ENCODE results near the gene FARS2. TPM values are rescaled to one million over a fixed set of nuclear protein-coding genes. Genes with fewer than 3 reads are reported as not detected.

FARS2 gene
- total and polyA plus RNA-seq, 2 donors (not counting 3 experiments of a cell fraction or from before 2014, with no cell fraction given) = 20.2 to 20.5 TPM

GRCh38 chr6:5517796-5518195 is 256.5 kb downstream of the FARS2 start:
- Histone ChIP-seq H3K9me3 (replicated peaks; ENCODE audit: control insufficient read depth, insufficient read depth, low read length) (no peaks in the 10 kb centered on the region), H3K79me2 (ENCODE audit: control insufficient read depth, insufficient read depth, low read length) (no peaks in the 10 kb centered on the region), H3K4me1 (ENCODE audit: control insufficient read depth, extremely low read depth, insufficient read depth, low read length) (no peaks in the 10 kb centered on the region), H3K27me3 (ENCODE audit: control insufficient read depth in 2 of 2, insufficient read depth in 2 of 2, low read length in 2 of 2) (no peaks in the 10 kb centered on the region), H3K27ac (ENCODE audit: insufficient read depth, low read depth, low read length) (no peak overlapping the region), H3K36me3 (ENCODE audit: control insufficient read depth in 2 of 2, extremely low read depth in 1 of 2, insufficient read depth in 2 of 2, low read length in 2 of 2) (no peaks in the 10 kb centered on the region), H3K9me1 (replicated peaks; ENCODE audit: control insufficient read depth, extremely low read depth, insufficient read depth, low read length) (no peaks in the 10 kb centered on the region), H4K20me1 (replicated peaks; ENCODE audit: control insufficient read depth, extremely low read depth, insufficient read depth, low read length) (no peaks in the 10 kb centered on the region), H2AFZ (ENCODE audit: low read depth, low read length) (no peak overlapping the region), H3K9ac (replicated peaks; ENCODE audit: extremely low read depth, insufficient read depth, low read length) (no peak overlapping the region), H3K4me2 (ENCODE audit: insufficient read depth, low read length) (no peak overlapping the region), H3K4me3 (replicated peaks in 1 of 3; ENCODE audit: insufficient read depth in 1 of 3, low read depth in 1 of 3, low read length in 3 of 3) (no peak overlapping the region)
- intact Hi-C loops (cut with micrococcal nuclease) (no loop called here), dilution Hi-C loops (cut with MboI; ENCODE audit: extremely low pct_ligation_motif_present, low sequenced_read_pairs) (no loop called here)
- TF ChIP-seq CTCF (IDR thresholded peaks at IDR 0.05; ENCODE audit: extremely low read depth in 1 of 2, insufficient read depth in 1 of 2, low read depth in 1 of 2, low read length in 2 of 2) (no peak), JUN (IDR thresholded peaks at IDR 0.05; ENCODE audit: borderline replicate concordance, insufficient read depth, insufficient read length, low read depth) (no peak), GATA2 (IDR thresholded peaks at IDR 0.05; ENCODE audit: insufficient read depth, insufficient read length, low read depth, low read length) (no peak), MAX (IDR thresholded peaks at IDR 0.05; ENCODE audit: insufficient read depth, insufficient read length) (no peak), EZH2 (IDR thresholded peaks at IDR 0.05; ENCODE audit: borderline replicate concordance, low read depth, low read length, severe bottlenecking) (no peak), POLR2AphosphoS5 (IDR thresholded peaks at IDR 0.05; ENCODE audit: insufficient read depth, low read depth, low read length) (no peak), POLR2A (IDR thresholded peaks at IDR 0.05; ENCODE audit: low read depth, low read length) (no peak), MYC (IDR thresholded peaks at IDR 0.05; ENCODE audit: low read depth, low read length) (no peak), FOS (IDR thresholded peaks at IDR 0.05; ENCODE audit: borderline replicate concordance, insufficient read depth, low read length) (no peak)
- CTCF ChIA-PET = interaction anchor here (1.0 to 1.9 kb wide), 2 partner anchors 20 to 47 kb away, joined by 3 to 5 read pairs; no protein-coding TSS in a partner anchor
- POLR2A ChIA-PET = no interaction called here
- FAIRE-seq (no peak), DNase-seq (ENCODE audit: low read depth, low spot score) (no peak)
- no TSS peak for BruUV-seq (replicated peaks)
